Activated CD4-positive, alpha-beta memory T cell treated with anti-CD3 and anti-CD28 coated beads, Interleukin-2, amount 10 ng/mL, durations not matched to agents 7 days and 5 days (primary cell): Measurements from ENCODE around the gene SELP. TPM values are rescaled to one million over a fixed set of nuclear protein-coding genes. Genes with fewer than 3 reads are reported as not detected.
"Not testable (repeated sequence)": the region's sequence is repeated elsewhere in the genome, so short reads cannot be mapped to it uniquely, and the experiment has no call there.

Experiments
- CTCF ChIA-PET: fragments of 350-600 bp; sonication (Branson Sonifier 250); formaldehyde crosslinking; loops from one replicate; lab custom pipeline; 2021; ENCODE audit warnings: antibody characterized with exemption, inconsistent platforms; lab: Charles Lee
- POLR2A ChIA-PET: fragments of 350-600 bp; sonication (Branson Sonifier 250); formaldehyde crosslinking; loops from one replicate; lab custom pipeline; 2021; ENCODE audit warnings: antibody characterized with exemption; lab: Charles Lee
- DNase-seq: peaks from one replicate; pipeline ENCODE4 v3.0.0-alpha.2; 2020
- H3K27ac Mint-ChIP-seq: one replicate; pipeline ENCODE4 v1.8.0; 2021; ENCODE audit warnings: mild to moderate bottlenecking, mixed read lengths
- H3K27me3 Mint-ChIP-seq: one replicate; pipeline ENCODE4 v1.8.0; 2021; ENCODE audit warnings: mixed read lengths
- H3K36me3 Mint-ChIP-seq: one replicate; pipeline ENCODE4 v1.8.0; 2021; ENCODE audit warnings: low read depth, mixed read lengths
- H3K4me1 Mint-ChIP-seq: one replicate; pipeline ENCODE4 v1.8.0; 2021; ENCODE audit warnings: mixed read lengths
- H3K4me3 Mint-ChIP-seq: one replicate; pipeline ENCODE4 v1.8.0; 2021; ENCODE audit warnings: mild to moderate bottlenecking, mixed read lengths
- H3K9me3 Mint-ChIP-seq: one replicate; pipeline ENCODE4 v1.8.0; 2021; ENCODE audit warnings: mixed read lengths
- total RNA-seq, 2 experiments: library from RNA; stranded (reverse); gene quantifications; one replicate each; pipeline ENCODE4 v1.2.3, GENCODE V29; 2021

The SELP gene
- total RNA-seq, result under 1 TPM; 0.45 to 0.83 TPM

DNA sequence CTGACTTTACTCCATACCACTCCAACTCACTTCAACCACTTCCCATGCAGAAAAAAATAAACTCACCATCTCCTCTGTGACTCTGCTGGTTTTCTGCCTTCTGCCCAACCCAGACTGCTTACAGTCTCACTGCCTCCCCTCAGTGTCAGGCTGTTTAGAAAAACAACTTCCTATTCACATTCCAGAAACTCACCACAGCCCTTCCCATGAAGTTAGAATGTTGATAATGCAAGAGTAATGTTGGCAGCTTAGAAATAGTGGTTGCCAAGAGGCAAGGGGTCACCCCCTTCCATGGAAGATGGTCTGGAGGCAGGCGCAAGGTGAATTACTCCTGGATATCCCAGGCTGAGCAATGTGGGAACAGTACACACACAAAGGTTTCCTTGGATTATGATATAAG is at the start of gene SELP:
Gene SELP (minus strand): TSS at position 119 of the 400 bp plus-strand sequence. CDS start 50 bp downstream, at position 69.
- POLR2A ChIA-PET, result interaction anchor here (0.6 kb wide), 1 partner anchor 165 kb away, joined by 3 read pairs; no protein-coding TSS in a partner anchor
- no peak for DNase-seq
- CTCF ChIA-PET, result no interaction called here

DNA sequence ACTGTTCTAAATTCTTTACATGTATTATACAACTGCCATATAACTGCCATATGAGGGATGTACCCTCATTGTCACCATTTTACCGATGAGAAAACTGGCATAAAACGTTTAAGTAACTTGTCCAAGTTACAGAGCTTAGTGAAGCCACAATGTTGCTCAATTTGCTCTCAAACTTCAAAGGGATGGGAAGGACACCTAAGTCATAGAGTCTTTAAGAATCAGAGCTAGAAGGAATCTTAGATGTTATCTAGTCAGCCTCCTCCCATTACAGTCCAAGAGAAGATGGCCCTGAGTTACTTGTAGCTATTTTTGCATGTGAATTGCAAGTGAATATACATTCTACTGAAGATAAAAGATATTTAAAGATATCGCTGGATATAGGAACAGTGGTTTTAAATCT is 49.8 kb upstream of the SELP start:
- peaks cover 42% of the 10 kb centered on the region for H3K4me1 Mint-ChIP-seq

More for the DNA sequence above, at the start of gene SELP:
- no peak within 1 kb of the TSS for H3K4me3 Mint-ChIP-seq
- peaks cover 15% of the 10 kb centered on the region for H3K36me3 Mint-ChIP-seq
- H3K9me3 Mint-ChIP-seq, result peaks cover 24% of the 10 kb centered on the region
- H3K27ac Mint-ChIP-seq, result no peak within 1 kb of the TSS
- H3K27me3 Mint-ChIP-seq, result no peaks in the 10 kb centered on the region
- H3K4me1 Mint-ChIP-seq, result peaks cover 4% of the 10 kb centered on the region

GRCh38 chr1:169676001-169676400 is 46.1 kb upstream of the SELP start:
- Mint-ChIP-seq H3K9me3 (peaks cover 6% of the 10 kb centered on the region), H3K36me3 (no peaks in the 10 kb centered on the region), H3K4me3 (no peak overlapping the region), H3K27ac (no peak overlapping the region), H3K27me3 (no peaks in the 10 kb centered on the region), H3K4me1 (peaks cover 32% of the 10 kb centered on the region)
- DNase-seq, result no peak
- ChIA-PET CTCF (interaction anchor here (1.0 to 1.4 kb wide), 2 partner anchors 17 to 74 kb away, joined by 3 to 5 read pairs; no protein-coding TSS in a partner anchor), POLR2A (interaction anchor here (2.7 kb wide), 1 partner anchor 17 kb away, joined by 13 read pairs; no protein-coding TSS in a partner anchor)

More for the DNA sequence above, 49.8 kb upstream of the SELP start:
- Mint-ChIP-seq H3K4me3 (no peak overlapping the region), H3K9me3 (no peaks in the 10 kb centered on the region), H3K36me3 (no peaks in the 10 kb centered on the region), H3K27me3 (no peaks in the 10 kb centered on the region), H3K27ac (no peak overlapping the region)
- DNase-seq, result no peak
- ChIA-PET CTCF (interaction anchor here (1.1 to 1.6 kb wide), 2 partner anchors 78 to 93 kb away, joined by 3 to 4 read pairs; partner anchors contain the start of gene F5), POLR2A (interaction anchor here (1.3 to 4.7 kb wide), 3 partner anchors 12 to 30 kb away, joined by 3 to 43 read pairs (median 3); no protein-coding TSS in a partner anchor)

- H3K4me1 Mint-ChIP-seq, result peaks cover 47% of the 10 kb centered on the region
- H3K27me3 Mint-ChIP-seq, result no peaks in the 10 kb centered on the region
- H3K27ac Mint-ChIP-seq, result no peak overlapping the region
- peaks cover 9% of the 10 kb centered on the region for H3K9me3 Mint-ChIP-seq
- ChIA-PET CTCF (interaction anchor here (1.1 kb wide), 1 partner anchor 84 kb away, joined by 3 read pairs; no protein-coding TSS in a partner anchor), POLR2A (no interaction called here)
- peaks cover 10% of the 10 kb centered on the region for H3K36me3 Mint-ChIP-seq
- no peak overlapping the region for H3K4me3 Mint-ChIP-seq
- DNase-seq, result no peak
Observed at GRCh38 chr1:169670836-169671235, 40.9 kb upstream of the SELP start.

DNA sequence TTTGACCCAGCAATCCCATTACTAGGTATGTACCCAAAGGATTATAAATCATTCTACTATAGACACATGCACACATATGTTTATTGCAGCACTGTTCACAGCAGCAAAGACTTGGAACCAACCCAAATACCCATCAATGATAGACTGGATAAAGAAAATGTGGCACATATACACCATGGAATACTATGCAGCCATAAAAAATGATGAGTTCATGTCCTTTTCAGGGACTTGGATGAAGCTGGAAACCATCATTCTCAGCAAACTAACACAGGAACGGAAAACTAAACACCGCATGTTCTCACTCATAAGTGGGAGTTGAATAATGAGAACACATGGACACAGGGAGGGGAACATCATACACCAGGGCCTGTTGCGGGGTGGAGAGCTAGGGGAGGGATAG is 40.3 kb upstream of the SELP start:
- POLR2A ChIA-PET, H3K4me3 Mint-ChIP-seq, DNase-seq, H3K27ac Mint-ChIP-seq, CTCF ChIA-PET, H3K27me3 Mint-ChIP-seq, H3K9me3 Mint-ChIP-seq: not testable (repeated sequence)
- peaks cover 10% of the 10 kb centered on the region for H3K36me3 Mint-ChIP-seq
- H3K4me1 Mint-ChIP-seq, result peaks cover 42% of the 10 kb centered on the region

DNA sequence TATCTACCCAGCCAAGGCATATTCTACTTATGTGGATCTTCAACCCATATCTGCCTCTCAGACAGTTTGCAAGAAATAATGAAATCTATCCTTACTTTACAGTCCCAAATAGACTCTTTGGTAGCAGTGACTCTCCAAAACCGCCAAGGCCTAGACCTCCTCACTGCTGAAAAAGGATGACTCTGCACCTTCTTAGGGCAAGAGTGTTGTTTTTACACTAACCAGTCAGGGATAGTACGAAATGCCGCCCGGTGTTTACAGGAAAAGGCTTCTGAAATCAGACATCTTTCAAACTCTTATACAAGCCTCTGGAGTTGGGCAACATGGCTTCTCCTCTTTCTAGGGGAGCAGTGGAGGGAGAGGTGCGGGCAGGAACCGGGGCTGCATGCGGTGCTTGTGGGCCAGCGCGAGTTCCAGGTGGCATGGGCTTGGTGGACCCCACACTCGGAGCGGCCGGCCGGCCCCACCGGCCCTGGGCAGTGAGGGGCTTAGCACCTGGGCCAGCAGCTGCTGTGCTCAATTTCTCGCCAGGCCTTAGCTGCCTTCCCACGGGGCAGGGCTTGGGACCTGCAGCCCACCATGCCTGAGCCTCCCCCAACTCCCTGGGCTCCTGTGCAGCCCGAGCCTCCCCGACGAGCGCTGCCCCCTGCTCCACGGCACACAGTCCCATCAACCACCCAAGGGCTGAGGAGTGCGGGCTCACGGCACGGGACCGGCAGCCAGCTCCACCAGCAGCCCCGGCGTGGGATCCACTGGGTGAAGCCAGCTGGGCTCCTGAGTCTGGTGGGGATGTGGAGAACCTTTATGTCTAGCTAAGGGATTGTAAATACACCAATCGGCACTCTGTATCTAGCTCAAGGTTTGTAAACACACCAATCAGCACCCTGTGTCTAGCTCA is 38.0 kb upstream of the SELP start:
- H3K9me3 Mint-ChIP-seq, H3K27me3 Mint-ChIP-seq, POLR2A ChIA-PET, CTCF ChIA-PET: not testable (repeated sequence)
- DNase-seq, result peak; percentile 26
- Mint-ChIP-seq H3K4me1 (peaks cover 42% of the 10 kb centered on the region), H3K36me3 (peaks cover 10% of the 10 kb centered on the region), H3K27ac (peak overlapping the region; percentile 75), H3K4me3 (peak overlapping the region; percentile 38)

DNA sequence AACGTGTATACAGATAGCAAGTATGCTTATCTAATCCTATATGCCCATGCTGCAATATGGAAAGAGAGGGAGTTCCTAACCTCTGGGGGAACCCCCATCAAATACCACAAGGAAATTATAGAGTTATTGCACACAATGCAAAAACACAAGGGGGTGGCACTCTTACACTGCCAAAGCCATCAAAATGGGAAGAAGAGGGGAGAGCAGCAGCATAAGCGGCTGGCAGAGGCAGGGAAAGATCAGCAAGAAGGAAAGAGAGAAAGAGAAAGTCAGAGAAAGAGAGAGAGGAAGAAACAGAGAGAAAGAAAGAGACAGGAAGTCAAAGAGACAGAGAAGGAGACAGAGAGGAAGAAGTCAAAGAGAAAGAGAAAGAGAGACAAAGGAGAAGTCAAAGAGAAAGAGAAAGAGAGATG is 37.3 kb upstream of the SELP start:
- CTCF ChIA-PET, H3K9me3 Mint-ChIP-seq, H3K27me3 Mint-ChIP-seq, DNase-seq: not testable (repeated sequence)
- Mint-ChIP-seq H3K27ac (peak overlapping the region; percentile 75), H3K36me3 (peaks cover 10% of the 10 kb centered on the region), H3K4me3 (peak overlapping the region; percentile 38), H3K4me1 (peaks cover 42% of the 10 kb centered on the region)
- POLR2A ChIA-PET, result interaction anchor here (1.3 kb wide), 1 partner anchor 26 kb away, joined by 4 read pairs; no protein-coding TSS in a partner anchor

DNA sequence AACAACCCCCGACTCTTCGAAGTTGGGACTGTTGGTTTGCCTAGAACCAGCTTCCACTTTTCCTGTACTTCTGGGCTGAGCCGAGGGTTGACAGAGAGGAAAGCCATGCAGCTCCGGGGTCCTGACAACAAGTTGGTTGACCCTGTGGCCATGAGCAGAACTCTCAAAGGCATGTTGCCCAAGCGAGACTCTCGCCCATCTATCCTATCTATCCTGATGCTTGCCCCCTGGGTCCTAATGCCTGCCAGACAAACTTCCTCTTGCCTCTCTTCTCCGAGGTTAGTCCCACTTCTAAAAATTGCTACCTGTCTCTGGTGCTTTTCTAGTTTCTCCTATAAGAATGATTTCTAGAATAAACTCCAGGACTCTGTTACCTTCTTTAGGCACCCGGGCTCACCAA is 32.8 kb upstream of the SELP start:
- DNase-seq, CTCF ChIA-PET, H3K27ac Mint-ChIP-seq, H3K4me3 Mint-ChIP-seq, H3K9me3 Mint-ChIP-seq, H3K27me3 Mint-ChIP-seq, POLR2A ChIA-PET: not testable (repeated sequence)
- H3K36me3 Mint-ChIP-seq, result peaks cover 19% of the 10 kb centered on the region
- peaks cover 40% of the 10 kb centered on the region for H3K4me1 Mint-ChIP-seq

DNA sequence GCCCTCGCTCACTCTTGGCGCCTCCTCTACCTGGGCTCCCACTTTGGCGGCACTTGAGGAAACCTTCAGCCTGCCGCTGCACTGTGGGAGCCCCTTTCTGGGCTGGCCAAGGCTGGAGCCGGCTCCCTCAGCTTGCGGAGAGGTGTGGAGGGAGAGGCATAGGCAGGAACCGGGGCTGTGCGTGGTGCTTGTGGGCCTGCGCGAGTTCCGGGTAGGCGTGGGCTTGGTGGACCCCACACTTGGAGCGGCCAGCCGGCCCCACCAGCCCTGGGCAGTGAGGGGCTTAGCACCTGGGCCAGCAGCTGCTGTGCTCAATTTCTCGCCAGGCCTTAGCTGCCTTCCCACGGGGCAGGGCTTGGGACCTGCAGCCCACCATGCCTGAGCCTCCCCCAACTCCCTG is 31.1 kb upstream of the SELP start:
- H3K27ac Mint-ChIP-seq, H3K27me3 Mint-ChIP-seq, POLR2A ChIA-PET, H3K4me3 Mint-ChIP-seq, DNase-seq: not testable (repeated sequence)
- peaks cover 38% of the 10 kb centered on the region for H3K4me1 Mint-ChIP-seq
- H3K36me3 Mint-ChIP-seq, result peaks cover 22% of the 10 kb centered on the region
- CTCF ChIA-PET, result interaction anchor here (3.3 kb wide), 1 partner anchor 51 kb away, joined by 6 read pairs; no protein-coding TSS in a partner anchor
- peaks cover 10% of the 10 kb centered on the region for H3K9me3 Mint-ChIP-seq

- POLR2A ChIA-PET, result interaction anchor here (1.5 to 1.6 kb wide), 2 partner anchors 34 to 72 kb away, joined by 4 to 5 read pairs; partner anchors contain the start of gene F5
- Mint-ChIP-seq H3K9me3 (peaks cover 13% of the 10 kb centered on the region), H3K36me3 (peaks cover 22% of the 10 kb centered on the region), H3K27ac (peak overlapping the region; percentile 36), H3K4me1 (peaks cover 48% of the 10 kb centered on the region)
- CTCF ChIA-PET, H3K27me3 Mint-ChIP-seq, H3K4me3 Mint-ChIP-seq, DNase-seq: not testable (repeated sequence)
Observed at GRCh38 chr1:169658777-169659176, 28.9 kb upstream of the SELP start.

- H3K27ac Mint-ChIP-seq, result no peak overlapping the region
- no peaks in the 10 kb centered on the region for H3K27me3 Mint-ChIP-seq
Observed at GRCh38 chr1:169653873-169654272, 23.9 kb upstream of the SELP start.

DNA sequence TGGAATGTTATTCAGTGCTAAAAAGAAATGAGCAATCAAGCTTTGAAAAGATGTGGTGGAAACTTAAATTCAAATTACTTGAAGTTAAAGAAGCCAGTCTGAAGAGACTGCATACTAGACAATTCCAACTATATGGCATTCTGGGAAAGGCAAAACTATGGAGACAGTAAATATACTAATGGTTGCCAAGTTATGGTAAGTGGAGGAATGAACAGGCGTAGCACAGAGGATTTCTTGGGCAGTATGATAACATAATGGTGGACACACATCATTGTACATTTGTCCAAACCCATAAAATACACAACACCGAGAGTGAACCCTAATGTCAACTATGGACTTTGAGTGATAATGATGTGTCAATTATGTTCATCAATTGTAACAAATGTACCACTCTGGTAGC is 21.1 kb upstream of the SELP start:
- peaks cover 28% of the 10 kb centered on the region for H3K4me1 Mint-ChIP-seq
- peaks cover 8% of the 10 kb centered on the region for H3K9me3 Mint-ChIP-seq
- no peak for DNase-seq
- CTCF ChIA-PET, result no interaction called here
- POLR2A ChIA-PET, result interaction anchor here (1.8 kb wide), 1 partner anchor 41 kb away, joined by 5 read pairs; no protein-coding TSS in a partner anchor
- H3K4me3 Mint-ChIP-seq, result no peak overlapping the region
- H3K27ac Mint-ChIP-seq, result no peak overlapping the region
- H3K27me3 Mint-ChIP-seq, result no peaks in the 10 kb centered on the region
- H3K36me3 Mint-ChIP-seq, result peaks cover 4% of the 10 kb centered on the region

More at GRCh38 chr1:169653873-169654272, 23.9 kb upstream of the SELP start:
- DNase-seq, result no peak
- H3K9me3 Mint-ChIP-seq, result peaks cover 9% of the 10 kb centered on the region
- ChIA-PET CTCF (no interaction called here), POLR2A (no interaction called here)
- H3K4me3 Mint-ChIP-seq, result no peak overlapping the region
- H3K4me1 Mint-ChIP-seq, result peaks cover 40% of the 10 kb centered on the region
- H3K36me3 Mint-ChIP-seq, result peaks cover 12% of the 10 kb centered on the region

- ChIA-PET CTCF (no interaction called here), POLR2A (interaction anchor here (1.8 kb wide), 1 partner anchor 42 kb away, joined by 5 read pairs; no protein-coding TSS in a partner anchor)
- peaks cover 4% of the 10 kb centered on the region for H3K36me3 Mint-ChIP-seq
- H3K27ac Mint-ChIP-seq, result no peak overlapping the region
- no peak for DNase-seq
- no peaks in the 10 kb centered on the region for H3K27me3 Mint-ChIP-seq
- no peak overlapping the region for H3K4me3 Mint-ChIP-seq
- peaks cover 23% of the 10 kb centered on the region for H3K4me1 Mint-ChIP-seq
- peaks cover 8% of the 10 kb centered on the region for H3K9me3 Mint-ChIP-seq
Observed at GRCh38 chr1:169650551-169650950, 20.6 kb upstream of the SELP start.
